ENCODE data around the gene SUMO1.

GRCh38 chr2:202204855-202205254 is 33.5 kb downstream of the SUMO1 start:
- TF ChIP-seq, protein P1, sequence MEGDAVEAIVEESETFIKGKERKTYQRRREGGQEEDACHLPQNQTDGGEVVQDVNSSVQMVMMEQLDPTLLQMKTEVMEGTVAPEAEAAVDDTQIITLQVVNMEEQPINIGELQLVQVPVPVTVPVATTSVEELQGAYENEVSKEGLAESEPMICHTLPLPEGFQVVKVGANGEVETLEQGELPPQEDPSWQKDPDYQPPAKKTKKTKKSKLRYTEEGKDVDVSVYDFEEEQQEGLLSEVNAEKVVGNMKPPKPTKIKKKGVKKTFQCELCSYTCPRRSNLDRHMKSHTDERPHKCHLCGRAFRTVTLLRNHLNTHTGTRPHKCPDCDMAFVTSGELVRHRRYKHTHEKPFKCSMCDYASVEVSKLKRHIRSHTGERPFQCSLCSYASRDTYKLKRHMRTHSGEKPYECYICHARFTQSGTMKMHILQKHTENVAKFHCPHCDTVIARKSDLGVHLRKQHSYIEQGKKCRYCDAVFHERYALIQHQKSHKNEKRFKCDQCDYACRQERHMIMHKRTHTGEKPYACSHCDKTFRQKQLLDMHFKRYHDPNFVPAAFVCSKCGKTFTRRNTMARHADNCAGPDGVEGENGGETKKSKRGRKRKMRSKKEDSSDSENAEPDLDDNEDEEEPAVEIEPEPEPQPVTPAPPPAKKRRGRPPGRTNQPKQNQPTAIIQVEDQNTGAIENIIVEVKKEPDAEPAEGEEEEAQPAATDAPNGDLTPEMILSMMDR (IDR thresholded peaks at IDR 0.05), result no peak
- no peak for TF ChIP-seq POLR2AphosphoS5 (IDR thresholded peaks at IDR 0.05)
- no peak for TF ChIP-seq POLR2A (IDR thresholded peaks at IDR 0.05)
- TF ChIP-seq EP300 (IDR thresholded peaks at IDR 0.05), result no peak

Measured in gastroesophageal sphincter (tissue), 3 donors.